Fibroblast of lung (primary cell): Measurements from ENCODE around the gene ACTL7A. TPM values are rescaled to one million over a fixed set of nuclear protein-coding genes. Genes with fewer than 3 reads are reported as not detected.

ENCODE experiments used
- DNase-seq, 2 donors: peaks; one replicate each; pipeline versions ENCODE4 v3.0.0 to v3.0.0-alpha.2; 2010; ENCODE audit warnings: low read depth in 2 of 2
- H2AFZ ChIP-seq: 2 replicates; pipeline ENCODE4 v1.5.1; 2012; ENCODE audit warnings: low read length, control low read depth, inconsistent platforms
- H3K27ac ChIP-seq: 2 replicates; pipeline ENCODE4 v1.5.1; 2011; ENCODE audit warnings: low read length, control low read depth; ENCODE audit not compliant: insufficient read depth
- H3K27me3 ChIP-seq: 2 replicates; pipeline ENCODE4 v1.5.1; 2011; ENCODE audit warnings: mild to moderate bottlenecking, low read length; ENCODE audit not compliant: control insufficient read depth, insufficient read depth
- H3K36me3 ChIP-seq: 2 replicates; pipeline ENCODE4 v1.5.1; 2011; ENCODE audit warnings: low read length; ENCODE audit not compliant: control insufficient read depth, insufficient read depth
- H3K4me1 ChIP-seq: 2 replicates; pipeline ENCODE4 v1.5.1; 2011; ENCODE audit warnings: low read length; ENCODE audit not compliant: control insufficient read depth, insufficient read depth; ENCODE audit errors: extremely low read depth
- H3K4me2 ChIP-seq: 2 replicates; pipeline ENCODE4 v1.5.1; 2011; ENCODE audit warnings: low read length, control low read depth; ENCODE audit not compliant: insufficient read depth; ENCODE audit errors: extremely low read depth
- H3K4me3 ChIP-seq, 4 experiments: fragments of 200-600 bp in 1 of 4; sonication (generic) in 1 of 4; replicated peaks in 1 of 4; 2 replicates each; pipeline ENCODE4 v1.5.1; 2011 to 2016; ENCODE audit warnings: low read length in 4 of 4, low read depth in 3 of 4, mild to moderate bottlenecking in 3 of 4, control low read depth in 2 of 4, inconsistent platforms in 1 of 4, mixed read lengths in 1 of 4; ENCODE audit not compliant: insufficient read depth in 1 of 4; ENCODE audit errors: control extremely low read depth in 1 of 4
- H3K79me2 ChIP-seq: 2 replicates; pipeline ENCODE4 v1.5.1; 2012; ENCODE audit warnings: mild to moderate bottlenecking, low read length, inconsistent platforms; ENCODE audit not compliant: control insufficient read depth, insufficient read depth
- H3K9ac ChIP-seq: 2 replicates; pipeline ENCODE4 v1.5.1; 2011; ENCODE audit warnings: mild to moderate bottlenecking, low read length, control low read depth; ENCODE audit not compliant: insufficient read depth
- H3K9me3 ChIP-seq: 2 replicates; pipeline ENCODE4 v1.5.1; 2012; ENCODE audit warnings: low read depth, low read length; ENCODE audit not compliant: control insufficient read depth, insufficient read depth
- H4K20me1 ChIP-seq: 2 replicates; pipeline ENCODE4 v1.5.1; 2011; ENCODE audit warnings: low read length; ENCODE audit not compliant: control insufficient read depth, insufficient read depth; ENCODE audit errors: extremely low read depth
- EZH2 ChIP-seq: IDR thresholded peaks from 2 replicates; pipeline ENCODE4 v1.5.1; 2012; ENCODE audit warnings: low read length, control low read depth, mild to moderate bottlenecking; ENCODE audit errors: missing control alignments
- polyA plus RNA-seq, 2 donors: library from polyadenylated mRNA; depleted of rRNA in 1 of 2; stranded (reverse) in 1 of 2; unstranded in 1 of 2; fragments of >200 nt; gene quantifications; 2 replicates each; pipeline ENCODE4 v1.2.1, GENCODE V29; 2011 to 2012; ENCODE audit warnings: missing spikeins in 1 of 2
- total RNA-seq: library from RNA; depleted of rRNA; stranded (reverse); fragments of >200 nt; gene quantifications from 2 replicates; pipeline ENCODE4 v1.2.1, GENCODE V29; 2014
- TF ChIP-seq, protein P1 (sequence below), 2 donors: IDR thresholded peaks in 1 of 2; conservative IDR thresholded peaks in 1 of 2; 1 replicate in 1 of 2; 2 replicates in 1 of 2; pipeline ENCODE4 v1.5.1; 2011 to 2012; ENCODE audit warnings: low read length in 2 of 2, control low read depth in 1 of 2, inconsistent platforms in 1 of 2, low read depth in 1 of 2, mild to moderate bottlenecking in 1 of 2

ACTL7A gene
- total and polyA plus RNA-seq, 2 donors (not counting 1 experiment from before 2014, with no cell fraction given): not detected

DNA sequence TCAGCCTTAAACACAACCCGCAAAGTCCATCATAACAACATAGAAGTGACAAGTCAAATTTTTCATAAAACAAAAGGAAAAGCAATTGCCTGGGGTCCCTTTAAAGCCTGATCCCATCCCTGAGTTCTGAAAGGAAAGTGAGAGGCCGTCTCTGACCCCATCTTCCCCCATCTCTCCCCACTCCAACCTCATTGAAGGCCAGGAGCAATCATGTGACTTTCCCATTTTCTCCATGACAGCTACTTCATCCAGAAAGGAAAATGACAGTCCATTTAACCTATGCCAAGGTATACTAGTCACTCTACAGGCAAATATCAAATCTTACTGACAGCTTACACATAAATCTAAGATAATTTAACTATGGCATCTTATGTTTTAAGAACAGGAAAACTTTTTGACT, 15.5 kb downstream of the ACTL7A start:
- H3K9ac ChIP-seq: no peak overlapping the region
- H3K4me1 ChIP-seq: no peaks in the 10 kb centered on the region
- no peak overlapping the region for H3K4me2 ChIP-seq
- no peak overlapping the region for H3K27ac ChIP-seq
- TF ChIP-seq, protein P1, sequence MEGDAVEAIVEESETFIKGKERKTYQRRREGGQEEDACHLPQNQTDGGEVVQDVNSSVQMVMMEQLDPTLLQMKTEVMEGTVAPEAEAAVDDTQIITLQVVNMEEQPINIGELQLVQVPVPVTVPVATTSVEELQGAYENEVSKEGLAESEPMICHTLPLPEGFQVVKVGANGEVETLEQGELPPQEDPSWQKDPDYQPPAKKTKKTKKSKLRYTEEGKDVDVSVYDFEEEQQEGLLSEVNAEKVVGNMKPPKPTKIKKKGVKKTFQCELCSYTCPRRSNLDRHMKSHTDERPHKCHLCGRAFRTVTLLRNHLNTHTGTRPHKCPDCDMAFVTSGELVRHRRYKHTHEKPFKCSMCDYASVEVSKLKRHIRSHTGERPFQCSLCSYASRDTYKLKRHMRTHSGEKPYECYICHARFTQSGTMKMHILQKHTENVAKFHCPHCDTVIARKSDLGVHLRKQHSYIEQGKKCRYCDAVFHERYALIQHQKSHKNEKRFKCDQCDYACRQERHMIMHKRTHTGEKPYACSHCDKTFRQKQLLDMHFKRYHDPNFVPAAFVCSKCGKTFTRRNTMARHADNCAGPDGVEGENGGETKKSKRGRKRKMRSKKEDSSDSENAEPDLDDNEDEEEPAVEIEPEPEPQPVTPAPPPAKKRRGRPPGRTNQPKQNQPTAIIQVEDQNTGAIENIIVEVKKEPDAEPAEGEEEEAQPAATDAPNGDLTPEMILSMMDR (conservative IDR thresholded peaks at IDR 0.05 in 1 of 2, IDR thresholded peaks at IDR 0.05 in 1 of 2; ENCODE audit: low read depth in 1 of 2, low read length in 2 of 2): no peak
- no peak for TF ChIP-seq EZH2
- no peaks in the 10 kb centered on the region for H3K79me2 ChIP-seq
- no peaks in the 10 kb centered on the region for H3K9me3 ChIP-seq
- no peak for DNase-seq
- H3K27me3 ChIP-seq: no peaks in the 10 kb centered on the region
- H4K20me1 ChIP-seq: no peaks in the 10 kb centered on the region
- H3K36me3 ChIP-seq: peaks cover 13% of the 10 kb centered on the region
- H3K4me3 ChIP-seq: no peak overlapping the region
- no peak overlapping the region for H2AFZ ChIP-seq

DNA sequence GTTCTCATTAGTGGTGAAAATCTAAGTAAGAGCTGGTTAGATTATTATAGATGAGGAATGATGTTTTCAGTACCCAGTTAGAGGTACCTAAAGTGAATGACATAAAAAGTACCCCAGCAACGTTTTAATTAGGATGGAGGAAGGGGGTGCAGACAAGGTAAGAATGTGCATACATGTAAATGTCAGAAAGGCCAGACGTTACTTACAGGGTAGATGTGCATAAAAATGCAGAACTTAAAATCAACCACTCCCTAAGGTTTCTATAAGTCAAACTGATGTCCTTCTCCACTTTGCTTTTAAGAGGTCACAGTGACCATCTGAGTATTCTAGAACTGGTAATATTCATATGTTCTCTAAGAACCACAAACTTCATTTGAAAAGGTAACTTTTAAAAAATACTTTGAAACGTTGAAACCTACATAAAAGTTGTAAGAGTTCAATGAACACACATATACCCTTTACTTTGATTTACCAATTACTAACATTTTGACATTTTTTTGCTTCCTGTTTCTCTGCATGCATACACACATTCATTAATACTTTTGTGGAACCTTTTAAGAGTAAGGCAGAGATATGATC, 18.8 kb downstream of the ACTL7A start:
- no peak overlapping the region for H3K9ac ChIP-seq
- H3K27me3 ChIP-seq: no peaks in the 10 kb centered on the region
- peaks cover 11% of the 10 kb centered on the region for H3K36me3 ChIP-seq
- no peak overlapping the region for H3K4me3 ChIP-seq
- H3K79me2 ChIP-seq: no peaks in the 10 kb centered on the region
- TF ChIP-seq EZH2: no peak
- TF ChIP-seq, protein P1 (conservative IDR thresholded peaks at IDR 0.05 in 1 of 2, IDR thresholded peaks at IDR 0.05 in 1 of 2; ENCODE audit: low read depth in 1 of 2, low read length in 2 of 2): no peak
- H2AFZ ChIP-seq: no peak overlapping the region
- no peaks in the 10 kb centered on the region for H4K20me1 ChIP-seq
- no peak overlapping the region for H3K4me2 ChIP-seq
- H3K9me3 ChIP-seq: no peaks in the 10 kb centered on the region
- DNase-seq: no peak
- peaks cover 2% of the 10 kb centered on the region for H3K4me1 ChIP-seq
- no peak overlapping the region for H3K27ac ChIP-seq

DNA sequence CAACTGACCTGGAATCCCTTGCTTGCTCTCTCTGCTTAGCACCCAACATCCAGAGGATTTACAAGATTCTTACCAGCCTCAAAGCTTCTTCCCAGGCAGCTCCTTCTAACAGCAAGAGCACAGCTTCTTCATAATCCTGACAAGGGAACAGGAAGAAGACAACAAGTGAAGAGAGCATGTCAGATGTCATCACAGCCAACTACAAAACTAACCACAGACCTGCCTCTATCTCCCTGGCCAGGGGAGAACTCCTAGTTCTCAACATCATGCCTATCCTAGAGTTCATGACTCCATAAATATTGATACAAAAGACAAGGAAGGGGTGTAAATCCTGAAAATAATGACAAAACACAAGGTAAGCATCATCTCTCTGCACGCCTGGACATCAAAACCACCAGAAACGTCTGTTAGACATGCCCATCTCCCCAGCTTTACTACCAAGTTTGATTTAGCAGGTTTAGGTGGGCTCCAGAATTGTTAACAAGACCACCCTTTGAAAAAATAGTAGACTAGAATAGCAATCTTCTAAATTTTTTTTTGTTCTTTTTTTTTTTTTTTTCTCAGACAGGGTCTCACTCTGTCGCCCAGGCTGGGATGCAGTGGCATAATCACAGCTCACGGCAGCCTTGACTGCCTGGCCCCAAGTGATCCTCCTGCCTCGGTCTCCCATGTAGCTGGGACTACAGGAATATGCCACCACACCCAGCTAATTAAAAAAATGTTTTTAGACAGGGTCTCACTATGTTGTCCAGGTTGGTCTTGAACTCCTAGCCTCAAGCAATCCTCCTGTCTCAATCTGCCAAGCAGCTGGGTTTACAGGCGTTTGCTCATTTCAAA, 20.2 kb downstream of the ACTL7A start:
- no peak for DNase-seq
- TF ChIP-seq, protein P1 (conservative IDR thresholded peaks at IDR 0.05 in 1 of 2, IDR thresholded peaks at IDR 0.05 in 1 of 2; ENCODE audit: low read depth in 1 of 2, low read length in 2 of 2): no peak
- TF ChIP-seq EZH2: no peak
- no peaks in the 10 kb centered on the region for H3K9me3 ChIP-seq
- H2AFZ ChIP-seq: no peak overlapping the region
- H3K4me1 ChIP-seq: peaks cover 3% of the 10 kb centered on the region
- no peak overlapping the region for H3K4me2 ChIP-seq
- H3K4me3 ChIP-seq: no peak overlapping the region
- H3K27me3 ChIP-seq: no peaks in the 10 kb centered on the region
- H3K9ac ChIP-seq: no peak overlapping the region
- H3K79me2 ChIP-seq: no peaks in the 10 kb centered on the region
- no peaks in the 10 kb centered on the region for H4K20me1 ChIP-seq
- H3K36me3 ChIP-seq: peaks cover 11% of the 10 kb centered on the region
- no peak overlapping the region for H3K27ac ChIP-seq
